NCI-H526 treated with DMSO at 0.1 percent for 48 hours (cell line): Measurements from ENCODE around the gene SH3BGRL2.

Source experiments
- DNase-seq: peaks from one replicate; lab custom pipeline; 2025; lab: John Stamatoyannopoulos, UW

SH3BGRL2 gene

DNA sequence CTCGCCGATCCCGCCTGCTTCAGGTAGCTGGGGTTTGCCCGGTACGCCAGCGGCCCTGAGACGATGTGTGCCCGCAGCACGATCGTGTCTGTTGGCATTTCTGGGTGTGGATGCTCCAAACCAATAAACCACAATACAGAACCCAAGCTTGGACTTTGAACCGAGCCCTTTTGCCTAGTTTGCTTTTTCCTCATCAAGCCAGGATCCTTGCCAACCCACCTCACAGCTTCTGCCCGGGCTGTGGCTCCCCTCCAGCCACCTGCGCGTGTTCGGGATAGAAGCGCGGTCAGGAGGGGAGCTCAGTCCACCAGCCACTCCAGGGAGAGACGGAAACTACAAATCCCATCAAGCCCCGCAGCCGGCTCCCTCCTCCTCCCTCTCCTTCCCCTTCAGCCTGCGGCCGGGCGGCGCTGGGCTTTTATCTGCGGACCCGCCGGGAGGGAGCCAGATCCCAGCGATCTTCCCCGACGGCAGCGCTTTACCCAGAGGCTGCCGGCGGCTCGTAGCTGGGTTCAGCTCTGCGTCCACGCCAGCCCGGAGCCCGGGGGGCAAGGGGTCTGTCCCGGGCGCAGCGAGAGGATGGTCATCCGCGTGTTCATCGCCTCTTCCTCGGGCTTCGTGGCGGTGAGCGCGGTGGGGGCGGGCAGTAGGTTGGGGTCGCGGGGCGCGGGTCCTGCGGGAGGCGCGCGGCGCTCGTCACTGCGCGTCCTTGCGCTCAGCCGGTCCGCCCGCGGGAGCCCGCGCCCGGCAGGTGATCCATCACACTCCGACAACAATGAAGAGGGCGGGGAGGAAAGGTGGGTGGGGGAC lies at the start of gene SH3BGRL2:
TSS of gene SH3BGRL2 (plus strand) at position 447 of the 810 bp plus-strand sequence. CDS start at position 580, 133 bp downstream.
- peak; percentile 91 for DNase-seq

GRCh38 chr6:79584332-79584731 lies 46.8 kb upstream of the SH3BGRL2 start:
- no peak for DNase-seq

- DNase-seq: peak; percentile 14
These were observed 44.6 kb upstream of the SH3BGRL2 start for GRCh38 chr6:79586548-79586947.

DNA sequence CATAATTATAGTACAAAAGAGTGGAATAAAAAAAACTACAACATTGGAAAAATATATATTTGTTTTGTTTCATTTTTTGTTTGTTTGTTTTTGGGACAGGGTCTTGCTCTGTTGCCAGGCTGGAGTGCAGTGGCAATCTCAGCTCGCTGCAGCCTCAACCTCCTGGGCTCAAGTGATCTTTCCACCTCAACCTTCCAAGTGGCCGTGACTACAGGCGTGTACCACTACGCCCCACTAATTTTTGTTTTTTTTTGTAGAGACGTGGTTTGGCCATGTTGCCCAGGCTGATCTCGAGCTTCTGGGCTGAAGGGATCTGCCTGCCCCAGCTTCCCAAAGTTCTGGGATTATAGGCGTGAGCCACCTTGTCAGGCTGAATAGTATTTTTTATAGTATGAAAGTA lies 41.4 kb upstream of the SH3BGRL2 start:
- no peak for DNase-seq

DNA sequence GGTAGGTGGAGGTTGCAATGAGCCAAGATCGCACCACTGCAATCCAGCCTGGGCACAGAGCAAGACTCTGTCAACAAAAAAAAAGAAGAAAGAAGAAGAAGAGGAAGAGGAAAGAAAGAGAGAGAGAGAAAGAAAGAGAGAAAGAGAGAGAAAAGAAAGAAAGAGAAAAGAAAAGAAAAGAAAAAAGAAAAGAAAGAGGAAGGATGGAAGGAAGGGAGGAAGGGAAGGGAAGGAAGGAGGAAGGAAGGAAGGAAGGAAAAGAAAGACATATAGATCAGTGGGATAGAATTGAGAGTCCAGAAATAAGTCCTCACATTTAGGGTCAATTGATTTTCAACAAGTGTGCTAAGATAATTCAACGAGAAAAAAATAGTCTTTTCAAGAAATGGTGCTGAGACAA lies 34.0 kb upstream of the SH3BGRL2 start:
- DNase-seq: no peak

GRCh38 chr6:79598012-79598411 lies 33.1 kb upstream of the SH3BGRL2 start:
- no peak for DNase-seq

DNA sequence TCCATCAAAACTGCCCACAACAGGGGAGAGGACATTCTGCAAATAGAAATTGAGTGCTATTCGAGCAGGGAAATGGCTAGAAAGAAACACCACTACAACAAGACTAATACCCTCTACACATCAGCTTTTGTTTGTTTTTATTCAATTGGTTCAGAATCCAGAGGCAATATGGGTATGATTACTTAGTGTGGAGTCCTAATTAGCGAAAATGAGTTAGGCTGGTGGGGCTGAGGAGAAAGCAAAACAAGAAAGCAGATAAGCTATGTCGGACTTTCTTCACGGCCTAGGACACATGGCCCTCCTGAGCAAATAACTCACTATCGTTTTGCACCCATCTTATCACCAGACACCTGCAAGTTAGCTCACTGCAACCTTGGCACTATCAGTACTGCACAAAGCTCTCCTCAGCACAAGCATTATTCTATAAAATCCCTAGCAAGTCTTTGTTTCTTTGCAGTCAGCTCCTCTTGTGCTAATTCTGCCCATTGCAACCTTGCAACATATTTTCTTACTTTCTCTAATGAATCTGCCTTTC lies 31.3 kb upstream of the SH3BGRL2 start:
- DNase-seq: no peak

DNA sequence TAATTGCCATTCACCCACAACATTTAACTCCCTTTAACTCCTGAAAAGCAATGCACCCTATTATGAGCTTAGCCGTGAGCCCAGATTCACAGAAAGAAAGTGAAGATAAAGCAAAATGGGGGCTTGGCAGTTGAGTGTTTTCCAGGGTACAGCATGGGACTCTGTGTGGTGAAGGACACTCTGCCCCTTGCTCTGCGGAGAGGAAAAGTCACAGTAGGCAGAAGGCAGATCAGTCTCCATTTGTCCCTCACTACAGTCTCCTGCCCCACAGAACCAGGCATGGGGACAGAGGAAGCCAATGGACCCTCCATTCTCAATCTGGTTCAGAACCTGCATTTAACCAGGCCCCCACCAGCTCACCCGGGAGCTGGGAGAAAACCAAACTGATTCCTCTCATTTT lies 30.8 kb upstream of the SH3BGRL2 start:
- DNase-seq: no peak

DNA sequence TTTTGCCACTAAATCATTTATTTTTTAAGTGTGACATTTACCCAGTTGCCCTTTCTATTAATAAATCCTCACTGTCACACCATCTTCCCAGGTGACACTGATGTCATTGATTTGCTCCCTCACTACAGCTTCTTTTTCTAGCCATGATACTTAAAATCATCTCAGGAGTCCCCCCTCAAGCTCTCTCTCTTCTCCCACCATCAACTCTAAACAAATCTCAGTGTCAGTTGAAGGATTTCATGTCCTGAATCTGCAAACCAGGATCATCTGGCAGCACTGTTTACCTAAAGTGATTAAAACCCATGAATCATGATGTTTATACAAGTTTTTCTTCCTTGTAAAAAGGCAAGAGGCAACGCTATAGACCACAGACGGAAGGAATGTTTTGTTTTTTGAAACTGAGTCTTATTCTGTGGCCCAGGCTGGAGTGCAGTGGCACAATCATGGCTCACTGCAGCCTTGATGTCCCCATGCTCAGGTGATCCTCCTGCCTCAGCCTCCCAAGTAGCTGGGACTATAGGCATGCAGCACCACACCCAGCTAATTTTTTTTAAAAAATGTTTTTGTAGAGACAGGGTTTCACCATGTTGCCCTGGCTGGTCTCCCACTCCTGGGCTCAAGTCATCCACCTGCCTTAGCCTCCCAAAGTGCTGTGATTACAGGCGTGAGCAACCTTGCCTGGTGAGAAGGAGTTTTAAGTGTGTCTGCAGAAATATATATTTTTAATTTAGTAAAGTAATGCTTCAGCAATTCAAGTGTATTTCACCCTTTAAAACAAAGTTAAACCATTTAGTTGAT lies 30.1 kb upstream of the SH3BGRL2 start:
- DNase-seq: no peak

DNA sequence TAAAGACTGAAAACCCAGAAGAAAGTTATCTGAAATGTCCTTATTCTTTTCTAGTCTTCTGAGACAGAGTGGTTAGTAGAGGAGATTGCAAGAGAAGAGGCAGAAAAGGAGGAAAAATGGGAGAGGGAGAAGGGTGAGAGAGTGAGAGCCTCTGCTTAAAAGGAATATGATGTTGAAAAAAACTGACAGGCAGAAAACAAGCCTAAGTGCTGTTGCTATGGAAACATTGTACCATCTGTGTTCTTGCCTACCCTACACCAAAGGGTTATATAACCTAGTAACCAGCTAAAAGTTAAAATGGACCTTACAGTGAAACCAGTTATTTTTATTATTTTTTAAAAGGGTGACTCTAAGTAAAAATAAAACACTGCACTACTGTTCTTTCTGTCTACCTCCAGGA lies 28.3 kb upstream of the SH3BGRL2 start:
- DNase-seq: no peak

- DNase-seq: no peak
These were observed 26.5 kb upstream of the SH3BGRL2 start for GRCh38 chr6:79604583-79605037.

- no peak for DNase-seq
These were observed 26.1 kb upstream of the SH3BGRL2 start for GRCh38 chr6:79605061-79605460.

DNA sequence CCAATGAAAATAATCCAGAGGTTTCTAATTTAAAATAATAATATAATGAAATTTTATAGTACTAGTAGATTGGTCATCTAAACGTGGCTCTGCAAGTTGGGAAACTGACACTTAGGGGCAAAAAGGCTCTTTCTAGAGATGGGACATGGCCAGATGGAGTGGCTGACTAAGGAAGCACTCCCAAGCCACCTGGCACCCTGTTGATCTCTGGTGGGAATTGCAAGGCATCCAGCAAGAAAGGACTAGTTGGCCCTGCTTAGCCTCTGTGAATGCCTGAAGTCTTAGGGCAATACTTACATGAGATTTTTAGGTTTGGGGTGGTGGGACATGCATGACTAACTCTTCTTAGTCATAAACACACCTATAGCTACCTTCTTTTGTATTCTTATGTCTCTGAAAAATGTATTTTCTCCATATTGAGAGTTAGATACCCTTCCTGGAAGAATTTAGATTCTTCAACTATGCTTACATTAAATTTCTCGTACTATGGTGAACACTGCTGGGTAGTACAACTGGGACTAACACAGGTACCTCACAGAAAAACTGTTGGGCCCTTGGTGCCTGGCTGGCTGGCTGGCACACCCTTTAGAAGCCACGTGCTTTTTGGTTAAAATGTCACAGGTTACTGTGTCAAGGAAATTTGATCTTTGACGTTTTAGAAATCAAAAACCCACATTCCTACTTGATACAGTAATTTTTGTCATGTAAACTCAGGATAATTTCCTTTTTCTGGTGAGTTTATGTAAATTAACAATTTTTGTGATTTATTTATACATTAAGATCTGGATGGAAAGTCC lies 25.0 kb upstream of the SH3BGRL2 start:
- no peak for DNase-seq

DNA sequence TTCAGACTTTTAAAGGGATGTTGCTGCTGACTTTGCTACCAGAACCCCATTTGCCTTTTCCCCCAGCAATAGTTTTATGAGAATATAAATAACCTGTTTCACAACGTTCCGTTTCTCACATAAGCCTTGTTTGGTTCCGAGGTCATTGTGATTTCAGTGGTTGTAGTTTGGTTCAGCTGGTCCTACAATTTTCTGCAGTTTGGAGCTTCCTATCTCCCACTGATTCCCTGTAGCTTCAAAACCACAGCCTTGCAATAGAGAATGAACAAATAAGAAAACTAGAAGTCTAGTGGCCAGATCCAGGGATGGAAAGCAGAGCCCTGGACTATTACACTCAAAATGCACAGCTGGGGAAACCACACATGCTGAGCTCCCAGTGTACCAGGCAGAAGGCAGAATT lies 24.1 kb upstream of the SH3BGRL2 start:
- no peak for DNase-seq

GRCh38 chr6:79608334-79609224 lies 22.6 kb upstream of the SH3BGRL2 start:
- DNase-seq: no peak

DNA sequence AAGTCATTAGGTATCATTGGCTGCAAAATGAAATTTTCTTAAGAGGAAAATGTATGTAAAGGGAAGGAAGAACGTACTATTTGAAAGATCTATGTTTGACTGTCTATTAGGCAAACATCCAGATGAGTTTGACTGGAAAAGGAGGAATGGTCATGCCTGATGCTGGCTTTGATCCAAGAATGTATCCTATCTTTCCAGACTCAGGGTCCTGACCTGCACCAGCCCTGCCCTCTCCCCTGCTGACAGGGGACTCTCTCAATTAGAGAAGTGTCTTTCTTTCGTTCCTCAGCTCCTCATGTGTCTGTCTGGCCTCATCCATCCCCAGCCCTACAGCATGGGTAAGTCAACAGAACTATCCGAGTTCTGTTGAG lies 21.9 kb upstream of the SH3BGRL2 start:
- no peak for DNase-seq

GRCh38 chr6:79610306-79611009 lies 20.7 kb upstream of the SH3BGRL2 start:
- no peak for DNase-seq

- DNase-seq: no peak
These were observed 18.7 kb upstream of the SH3BGRL2 start for GRCh38 chr6:79612457-79612856.

GRCh38 chr6:79612918-79613317 lies 18.2 kb upstream of the SH3BGRL2 start:
- DNase-seq: no peak

DNA sequence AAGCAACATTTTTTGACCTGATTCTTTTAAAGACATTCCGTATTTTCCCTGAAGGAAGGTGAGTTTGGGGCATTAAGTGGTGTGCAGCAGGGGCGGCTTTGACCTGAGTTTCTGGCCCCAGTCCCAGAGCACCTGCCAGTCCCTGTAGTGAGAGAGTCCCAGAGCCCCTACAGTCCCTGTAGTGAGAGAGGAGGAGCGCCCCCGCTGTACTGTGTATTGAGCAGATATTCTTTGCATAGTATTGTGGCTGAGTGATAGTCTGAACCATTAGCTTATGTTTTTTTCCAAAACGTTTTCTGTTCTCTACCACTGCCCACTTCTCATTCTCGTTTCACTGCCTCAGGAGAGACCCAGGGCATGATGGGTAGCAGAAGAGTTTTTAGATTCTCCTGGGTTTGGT lies 17.2 kb upstream of the SH3BGRL2 start:
- no peak for DNase-seq
